H1 (cell line): ENCODE measurements around the gene ORMDL2. TPM values are rescaled to one million over a fixed set of nuclear protein-coding genes. Genes with fewer than 3 reads are reported as not detected.

ENCODE experiments used
- CTCF ChIA-PET: fragments of 300-600 bp; sonication (Branson Sonifier 250); formaldehyde crosslinking; loops from one replicate; lab custom pipeline; 2021; ENCODE audit not compliant: partially characterized antibody; lab: Charles Lee
- POLR2A ChIA-PET: fragments of 300-600 bp; sonication (Branson Sonifier 250); formaldehyde crosslinking; loops from one replicate; lab custom pipeline; 2021; ENCODE audit warnings: inconsistent platforms; ENCODE audit not compliant: partially characterized antibody; lab: Charles Lee
- DNase-seq, 2 experiments: peaks; one replicate each; pipeline versions ENCODE4 v3.0.0 to v3.0.0-alpha.2; 2010 to 2022; ENCODE audit warnings: low spot score in 2 of 2, low read depth in 1 of 2, mixed read lengths in 1 of 2
- FAIRE-seq: peaks from 2 replicates; lab custom pipeline; 2011; peaks lifted over from hg19 to GRCh38; lab: Jason Lieb, UNC
- H2AFZ ChIP-seq: 2 replicates; pipeline ENCODE4 v1.8.1; 2012; ENCODE audit warnings: low read length, inconsistent platforms
- H2AK5ac ChIP-seq: 2 replicates; pipeline ENCODE4 v1.6.1; 2013; ENCODE audit warnings: low read depth, low read length
- H2BK120ac ChIP-seq: replicated peaks from 2 replicates; pipeline ENCODE3; 2013; ENCODE audit warnings: low read depth, low read length, inconsistent platforms
- H2BK12ac ChIP-seq: 2 replicates; pipeline ENCODE4 v1.6.1; 2013; ENCODE audit warnings: low read depth, low read length
- H2BK15ac ChIP-seq: 2 replicates; pipeline ENCODE4 v1.6.1; 2013; ENCODE audit warnings: low read length
- H2BK20ac ChIP-seq: 2 replicates; pipeline ENCODE4 v1.6.1; 2013; ENCODE audit warnings: low read length
- H2BK5ac ChIP-seq: 2 replicates; pipeline ENCODE4 v1.6.1; 2013; ENCODE audit warnings: low read depth, low read length
- H3K14ac ChIP-seq: 2 replicates; pipeline ENCODE4 v1.6.1; 2013; ENCODE audit warnings: inconsistent platforms; ENCODE audit not compliant: insufficient read length
- H3K18ac ChIP-seq: 2 replicates; pipeline ENCODE4 v1.6.1; 2013; ENCODE audit warnings: low read length; ENCODE audit errors: extremely low read depth
- H3K23ac ChIP-seq: 2 replicates; pipeline ENCODE4 v1.6.1; 2013; ENCODE audit warnings: inconsistent platforms; ENCODE audit not compliant: insufficient read length
- H3K23me2 ChIP-seq: 2 replicates; pipeline ENCODE4 v1.6.1; 2013; ENCODE audit warnings: low read depth, low read length
- H3K27ac ChIP-seq: 2 replicates; pipeline ENCODE4 v1.6.1; 2011; ENCODE audit warnings: low read depth, low read length, inconsistent platforms
- H3K27me3 ChIP-seq, 4 experiments: replicated peaks in 1 of 4; 1 replicate in 1 of 4; 2 replicates in 3 of 4; pipeline versions ENCODE4 v1.6.1 to v1.8.1; 2011 to 2013; ENCODE audit warnings: low read length in 3 of 4, mild to moderate bottlenecking in 3 of 4, inconsistent platforms in 2 of 4, mixed read lengths in 2 of 4, moderate library complexity in 1 of 4; ENCODE audit not compliant: control insufficient read depth in 3 of 4, insufficient read depth in 3 of 4; ENCODE audit errors: extremely low read depth in 1 of 4
- H3K36me3 ChIP-seq, 4 experiments: 2 replicates each; pipeline versions ENCODE4 v1.6.1 to v1.8.1; 2011 to 2013; ENCODE audit warnings: mild to moderate bottlenecking in 4 of 4, low read length in 3 of 4, moderate library complexity in 2 of 4, control low read depth in 1 of 4, inconsistent platforms in 1 of 4; ENCODE audit not compliant: insufficient read depth in 4 of 4, control insufficient read depth in 2 of 4
- H3K4ac ChIP-seq: replicated peaks from 2 replicates; pipeline ENCODE3; 2013; ENCODE audit warnings: low read length, low read depth, mixed read lengths, inconsistent platforms; ENCODE audit not compliant: insufficient read length
- H3K4me1 ChIP-seq, 4 experiments: replicated peaks in 1 of 4; 1 replicate in 1 of 4; 2 replicates in 3 of 4; pipeline versions ENCODE4 v1.6.1 to v1.8.1; 2011 to 2013; ENCODE audit warnings: low read length in 3 of 4, inconsistent platforms in 2 of 4, mixed read lengths in 1 of 4; ENCODE audit not compliant: insufficient read depth in 4 of 4, control insufficient read depth in 3 of 4
- H3K4me2 ChIP-seq, 2 experiments: 2 replicates each; pipeline versions ENCODE4 v1.6.1 to v1.8.1; 2011 to 2013; ENCODE audit warnings: low read depth in 2 of 2, low read length in 2 of 2, control low read depth in 1 of 2, inconsistent platforms in 1 of 2, mild to moderate bottlenecking in 1 of 2; ENCODE audit not compliant: insufficient read depth in 1 of 2
- H3K4me3 ChIP-seq, 4 experiments: fragments of 200-600, 300-600 bp in 1 of 4; sonication (generic), shearing (Covaris generic), sonication (Bioruptor Twin) in 1 of 4; 2 replicates each; pipeline versions ENCODE4 v1.5.1 to v1.8.1; 2011 to 2016; ENCODE audit warnings: low read length in 4 of 4, low read depth in 3 of 4, control low read depth in 2 of 4, inconsistent platforms in 2 of 4, mild to moderate bottlenecking in 2 of 4, mixed read lengths in 1 of 4, moderate library complexity in 1 of 4; ENCODE audit not compliant: insufficient read depth in 2 of 4; ENCODE audit errors: extremely low read depth in 1 of 4
- H3K56ac ChIP-seq: replicated peaks from 2 replicates; pipeline ENCODE3; 2013; ENCODE audit warnings: low read depth, mild to moderate bottlenecking, mixed read lengths, low read length, inconsistent platforms; ENCODE audit not compliant: insufficient read length
- H3K79me1 ChIP-seq: 2 replicates; pipeline ENCODE4 v1.6.1; 2013; ENCODE audit warnings: low read depth, low read length, control low read depth
- H3K79me2 ChIP-seq, 2 experiments: 2 replicates each; pipeline versions ENCODE4 v1.6.1 to v1.8.1; 2012 to 2013; ENCODE audit warnings: low read length in 2 of 2, mild to moderate bottlenecking in 2 of 2, inconsistent platforms in 1 of 2; ENCODE audit not compliant: insufficient read depth in 2 of 2, control insufficient read depth in 1 of 2
- H3K9ac ChIP-seq, 4 experiments: replicated peaks in 1 of 4; 1 replicate in 1 of 4; 2 replicates in 3 of 4; pipeline versions ENCODE4 v1.6.1 to v1.8.1; 2011 to 2013; ENCODE audit warnings: low read depth in 3 of 4, low read length in 3 of 4, control low read depth in 2 of 4, mild to moderate bottlenecking in 2 of 4, moderate library complexity in 2 of 4, inconsistent platforms in 1 of 4; ENCODE audit errors: extremely low read depth in 1 of 4
- H3K9me3 ChIP-seq, 2 experiments: 2 replicates each; pipeline versions ENCODE4 v1.6.1 to v1.8.1; 2012 to 2013; ENCODE audit warnings: mild to moderate bottlenecking in 2 of 2, moderate library complexity in 2 of 2, control low read depth in 1 of 2, inconsistent platforms in 1 of 2, low read depth in 1 of 2, low read length in 1 of 2, mixed read lengths in 1 of 2; ENCODE audit not compliant: insufficient read depth in 2 of 2
- H4K20me1 ChIP-seq, 2 experiments: replicated peaks in 1 of 2; 2 replicates each; pipeline versions ENCODE3 to v1.8.1; 2011 to 2013; ENCODE audit warnings: inconsistent platforms in 2 of 2, low read length in 2 of 2, mild to moderate bottlenecking in 1 of 2; ENCODE audit not compliant: insufficient read depth in 2 of 2, control insufficient read depth in 1 of 2
- H4K5ac ChIP-seq: 2 replicates; pipeline ENCODE4 v1.6.1; 2013; ENCODE audit warnings: low read length, low read depth, mixed read lengths, inconsistent platforms; ENCODE audit not compliant: insufficient read length
- H4K8ac ChIP-seq: 2 replicates; pipeline ENCODE4 v1.8.0; 2013; ENCODE audit warnings: mild to moderate bottlenecking, moderate library complexity, low read length, inconsistent platforms; ENCODE audit not compliant: insufficient read depth; ENCODE audit errors: extremely low read depth
- H4K91ac ChIP-seq: replicated peaks from 2 replicates; pipeline ENCODE3; 2013; ENCODE audit warnings: low read length, mixed read lengths, inconsistent platforms; ENCODE audit not compliant: insufficient read length
- BCL11A ChIP-seq, 2 experiments: IDR thresholded peaks; one replicate each; pipeline ENCODE4 v1.6.1; 2011; ENCODE audit warnings: low read depth in 2 of 2, low read length in 2 of 2, mild to moderate bottlenecking in 2 of 2
- CBX5 ChIP-seq: fragments of 300-800, 300-1000 bp; sonication (generic); IDR thresholded peaks from 2 replicates; pipeline ENCODE4 v1.7.1; 2016; ENCODE audit warnings: antibody characterized with exemption, low read length, low read depth
- EP300 ChIP-seq, 2 experiments: IDR thresholded peaks; 1 replicate in 1 of 2; 2 replicates in 1 of 2; pipeline ENCODE4 v1.6.1; 2011 to 2012; ENCODE audit warnings: low read depth in 2 of 2, low read length in 2 of 2, mild to moderate bottlenecking in 2 of 2, borderline replicate concordance in 1 of 2, inconsistent platforms in 1 of 2, moderate library complexity in 1 of 2
- HDAC2 ChIP-seq, 2 experiments: fragments of 300-600 bp in 1 of 2; sonication (generic) in 1 of 2; IDR thresholded peaks; 2 replicates each; pipeline ENCODE4 v1.6.1; 2011 to 2012; ENCODE audit warnings: low read depth in 2 of 2, low read length in 2 of 2, mild to moderate bottlenecking in 2 of 2, moderate library complexity in 2 of 2, borderline replicate concordance in 1 of 2, inconsistent platforms in 1 of 2
- JUN ChIP-seq: IDR thresholded peaks from 2 replicates; pipeline ENCODE4 v1.6.1; 2011; ENCODE audit warnings: low read depth, mild to moderate bottlenecking, improper control_type of control experiment, low read length
- KDM4A ChIP-seq: IDR thresholded peaks from one replicate; pipeline ENCODE4 v1.7.1; 2012; ENCODE audit warnings: low read depth, mild to moderate bottlenecking, moderate library complexity, low read length, inconsistent platforms; ENCODE audit not compliant: severe bottlenecking
- POLR2A ChIP-seq, 2 experiments: IDR thresholded peaks; 1 replicate in 1 of 2; 2 replicates in 1 of 2; pipeline ENCODE4 v1.6.1; 2011; ENCODE audit warnings: low read depth in 2 of 2, low read length in 2 of 2, mild to moderate bottlenecking in 2 of 2; ENCODE audit errors: control extremely low read depth in 1 of 2
- POLR2AphosphoS5 ChIP-seq: IDR thresholded peaks from 2 replicates; pipeline ENCODE4 v1.6.1; 2011; ENCODE audit warnings: low read depth, low read length
- SIN3A ChIP-seq, 2 experiments: IDR thresholded peaks in 1 of 2; conservative IDR thresholded peaks in 1 of 2; 2 replicates each; pipeline ENCODE4 v1.6.1; 2011 to 2012; ENCODE audit warnings: low read length in 2 of 2, improper control_type of control experiment in 1 of 2, low read depth in 1 of 2, mild to moderate bottlenecking in 1 of 2
- WGBS, 2 experiments: shearing (Covaris generic) in 1 of 2; methylation state at CpG; one replicate each; pipeline versions ENCODE4 v1.1.6 to v1.1.7; 2013 to 2015; ENCODE audit warnings: low lambda C conversion rate in 2 of 2, mixed read lengths in 2 of 2, inconsistent platforms in 1 of 2, low coverage in 1 of 2, missing lambda C conversion rate in 1 of 2; ENCODE audit not compliant: insufficient replicate concordance in 2 of 2, insufficient coverage in 1 of 2, insufficient read length in 1 of 2; ENCODE audit errors: extremely low coverage in 1 of 2, missing lambda C conversion rate in 1 of 2; 5-methylcytosine and 5-hydroxymethylcytosine counted together
- polyA plus RNA-seq, 7 experiments: library from polyadenylated mRNA; depleted of rRNA in 3 of 7; stranded (reverse) in 5 of 7; unstranded in 2 of 7; fragments of >200 nt in 5 of 7; fragments of 200-250 nt in 2 of 7; gene quantifications; 1 replicate in 5 of 7; 2 replicates in 1 of 7; 4 replicates in 1 of 7; pipeline versions ENCODE4 v1.2.1 to v1.2.3, GENCODE V29; 2011 to 2013; ENCODE audit warnings: missing spikeins in 2 of 7, mixed read lengths in 2 of 7
- total RNA-seq: library from RNA; stranded (reverse); fragmentation: NEBNext Ultra II Directional; extraction: Animal tissue kit (Norgen Biotek cat#: 25700); gene quantifications from 2 replicates; pipeline ENCODE4 v1.2.1, GENCODE V29; 2021
- TF ChIP-seq, protein P1 (sequence below): IDR thresholded peaks from 2 replicates; pipeline ENCODE4 v1.6.1; 2012; ENCODE audit warnings: inconsistent platforms
- TF ChIP-seq, protein P2 (sequence below): IDR thresholded peaks from 2 replicates; pipeline ENCODE4 v1.6.1; 2011; ENCODE audit warnings: low read length, improper control_type of control experiment

Gene ORMDL2
- total and polyA plus RNA-seq, 2 of the 8 experiments (the other 6 are each of a cell fraction or from before 2014, with no cell fraction given) = 39.0 to 65.6 TPM

DNA sequence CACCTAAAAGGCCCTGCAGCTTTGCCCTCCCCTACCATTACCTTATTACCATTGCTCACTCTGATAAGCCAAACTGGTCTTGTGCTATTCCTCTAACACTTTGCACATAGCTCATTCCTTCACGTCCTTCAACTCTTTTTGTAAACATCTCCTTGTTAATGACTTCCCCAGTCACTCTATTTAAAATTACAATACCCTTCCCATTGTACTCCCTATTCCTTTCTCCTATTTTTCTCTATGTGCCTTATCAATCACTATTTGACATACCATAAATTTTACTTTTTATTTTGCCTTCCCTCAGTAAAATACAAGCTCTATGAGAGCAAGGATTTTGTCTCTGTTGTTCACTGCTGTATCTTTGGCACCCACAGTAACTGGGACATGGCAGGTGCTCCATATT, 5.8 kb upstream of the ORMDL2 start:
- ChIA-PET CTCF (interaction anchor here (1.0 to 18.0 kb wide), 5 partner anchors 12 to 218 kb away, joined by 4 to 224 read pairs (median 5); partner anchors contain the start of gene GDF11), POLR2A (interaction anchor here (0.9 to 14.0 kb wide), 14 partner anchors 10 to 146 kb away, joined by 3 to 133 read pairs (median 3); partner anchors contain the start of genes GDF11, ORMDL2 and SARNP)
- DNase-seq = no peak
- no peak overlapping the region for H3K18ac ChIP-seq
- no peak overlapping the region for H4K8ac ChIP-seq
- H3K56ac ChIP-seq = no peak overlapping the region
- no peaks in the 10 kb centered on the region for H3K9me3 ChIP-seq
- H2BK20ac ChIP-seq = no peak overlapping the region
- peak overlapping the region; percentile 16 to 61; a peak in 2 of 4 replicates for H3K4me2 ChIP-seq
- H3K27ac ChIP-seq = no peak overlapping the region
- peaks cover 49 to 99% of the 10 kb centered on the region in 2 experiments for H3K79me2 ChIP-seq
- peaks cover 2% of the 10 kb centered on the region; the same call in 1 of the 2 replicates for H3K23me2 ChIP-seq
- H3K27me3 ChIP-seq = no peaks in the 10 kb centered on the region
- 0 out of 7 replicates have a peak overlapping the region, but pooled peaks of 1 of the 4 experiments have one; percentile 13 for H3K9ac ChIP-seq
- H3K23ac ChIP-seq = no peak overlapping the region
- WGBS, 2 experiments = 39% methylated on average over 1 of the region's 1 CpG; no CpG with 5 or more reads in 1 of the 2 experiments
- no peak overlapping the region for H4K91ac ChIP-seq
- H3K36me3 ChIP-seq = peaks cover 0 to 23% (median 3%) of the 10 kb centered on the region in 4 experiments; a peak in 5 of 8 replicates
- no peak overlapping the region for H2BK15ac ChIP-seq
- no peak overlapping the region for H2BK120ac ChIP-seq
- peaks cover 5% of the 10 kb centered on the region; the same call in 1 of the 2 replicates for H3K79me1 ChIP-seq
- H3K4me3 ChIP-seq = no peak overlapping the region
- H4K20me1 ChIP-seq = peaks cover 4 to 10% of the 10 kb centered on the region in 2 experiments
- no peak for FAIRE-seq
- H3K14ac ChIP-seq = no peak overlapping the region
- H2BK5ac ChIP-seq = no peak overlapping the region
- no peak overlapping the region for H4K5ac ChIP-seq
- H2AFZ ChIP-seq = no peak overlapping the region
- H3K4me1 ChIP-seq = peaks cover 0 to 9% (median 4%) of the 10 kb centered on the region in 4 experiments; a peak in 5 of 7 replicates
- H2AK5ac ChIP-seq = no peak overlapping the region
- no peak overlapping the region for H3K4ac ChIP-seq
- H2BK12ac ChIP-seq = no peak overlapping the region
- TF ChIP-seq KDM4A (no peak), CBX5 (no peak), POLR2A (IDR thresholded peaks at IDR 0.05; ENCODE audit: control extremely low read depth in 1 of 2, low read depth in 2 of 2, low read length in 2 of 2) (no peak), HDAC2 (IDR thresholded peaks at IDR 0.05; ENCODE audit: borderline replicate concordance in 1 of 2, low read depth in 2 of 2, low read length in 2 of 2) (no peak), EP300 (IDR thresholded peaks at IDR 0.05; ENCODE audit: borderline replicate concordance in 1 of 2, low read depth in 2 of 2, low read length in 2 of 2) (no peak), SIN3A (conservative IDR thresholded peaks at IDR 0.05 in 1 of 2, IDR thresholded peaks at IDR 0.05 in 1 of 2; ENCODE audit: low read depth in 1 of 2, low read length in 2 of 2) (no peak), POLR2AphosphoS5 (no peak), BCL11A (IDR thresholded peaks at IDR 0.05; ENCODE audit: low read depth in 2 of 2, low read length in 2 of 2) (no peak), JUN (no peak)
- TF ChIP-seq, protein P1, sequence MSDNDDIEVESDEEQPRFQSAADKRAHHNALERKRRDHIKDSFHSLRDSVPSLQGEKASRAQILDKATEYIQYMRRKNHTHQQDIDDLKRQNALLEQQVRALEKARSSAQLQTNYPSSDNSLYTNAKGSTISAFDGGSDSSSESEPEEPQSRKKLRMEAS = no peak
- TF ChIP-seq, protein P2, sequence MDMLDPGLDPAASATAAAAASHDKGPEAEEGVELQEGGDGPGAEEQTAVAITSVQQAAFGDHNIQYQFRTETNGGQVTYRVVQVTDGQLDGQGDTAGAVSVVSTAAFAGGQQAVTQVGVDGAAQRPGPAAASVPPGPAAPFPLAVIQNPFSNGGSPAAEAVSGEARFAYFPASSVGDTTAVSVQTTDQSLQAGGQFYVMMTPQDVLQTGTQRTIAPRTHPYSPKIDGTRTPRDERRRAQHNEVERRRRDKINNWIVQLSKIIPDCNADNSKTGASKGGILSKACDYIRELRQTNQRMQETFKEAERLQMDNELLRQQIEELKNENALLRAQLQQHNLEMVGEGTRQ = no peak
